Measurements from ENCODE around the gene C10orf120.
A peak's percentile ranks its signal among the peaks of the same experiment; 100 is the strongest.

Gene C10orf120

GRCh38 chr10:122655524-122656307, 43.9 kb downstream of the C10orf120 start:
- in situ Hi-C loops (cut with HindIII; ENCODE audit: low pct_unique_long_range_greater_than_20kb, low sequenced_read_pairs): no loop called here
- DNase-seq (ENCODE audit: low read depth in 1 of 2, low spot score in 1 of 2): peak in 1 of 2 experiments; percentile 41
- TF ChIP-seq JUND (IDR thresholded peaks at IDR 0.05; ENCODE audit: low read depth): no peak

- TF ChIP-seq JUND (IDR thresholded peaks at IDR 0.05; ENCODE audit: low read depth): no peak
- no peak for DNase-seq (ENCODE audit: low read depth in 1 of 2, low spot score in 1 of 2)
- in situ Hi-C loops (cut with HindIII; ENCODE audit: low pct_unique_long_range_greater_than_20kb, low sequenced_read_pairs): no loop called here
These were observed 49.3 kb downstream of the C10orf120 start for GRCh38 chr10:122650331-122650730.

- TF ChIP-seq JUND (IDR thresholded peaks at IDR 0.05; ENCODE audit: low read depth): no peak
- DNase-seq (ENCODE audit: low read depth in 1 of 2, low spot score in 1 of 2): no peak
- in situ Hi-C loops (cut with HindIII; ENCODE audit: low pct_unique_long_range_greater_than_20kb, low sequenced_read_pairs): no loop called here
These were observed 49.7 kb downstream of the C10orf120 start for GRCh38 chr10:122649903-122650302.

- TF ChIP-seq JUND (IDR thresholded peaks at IDR 0.05; ENCODE audit: low read depth): no peak
- in situ Hi-C loops (cut with HindIII; ENCODE audit: low pct_unique_long_range_greater_than_20kb, low sequenced_read_pairs): no loop called here
- DNase-seq (ENCODE audit: low read depth in 1 of 2, low spot score in 1 of 2): peak; percentile 26 to 70
These were observed 50.8 kb downstream of the C10orf120 start for GRCh38 chr10:122648599-122649428.

Data from T47D (cell line).